Activated CD4-positive, CD25-positive, alpha-beta regulatory T cell treated with anti-CD3 and anti-CD28 coated beads, Interleukin-2, amount 50 U/mL, for 16 hours (primary cell): Measurements from ENCODE around the gene GLCCI1.
"Not testable (repeated sequence)": the region's sequence is repeated elsewhere in the genome, so short reads cannot be mapped to it uniquely, and the experiment has no call there.

Source experiments
- DNase-seq: peaks from one replicate; pipeline ENCODE4 v3.0.0-alpha.2; 2020; ENCODE audit warnings: low read depth, low spot score

Gene GLCCI1

DNA sequence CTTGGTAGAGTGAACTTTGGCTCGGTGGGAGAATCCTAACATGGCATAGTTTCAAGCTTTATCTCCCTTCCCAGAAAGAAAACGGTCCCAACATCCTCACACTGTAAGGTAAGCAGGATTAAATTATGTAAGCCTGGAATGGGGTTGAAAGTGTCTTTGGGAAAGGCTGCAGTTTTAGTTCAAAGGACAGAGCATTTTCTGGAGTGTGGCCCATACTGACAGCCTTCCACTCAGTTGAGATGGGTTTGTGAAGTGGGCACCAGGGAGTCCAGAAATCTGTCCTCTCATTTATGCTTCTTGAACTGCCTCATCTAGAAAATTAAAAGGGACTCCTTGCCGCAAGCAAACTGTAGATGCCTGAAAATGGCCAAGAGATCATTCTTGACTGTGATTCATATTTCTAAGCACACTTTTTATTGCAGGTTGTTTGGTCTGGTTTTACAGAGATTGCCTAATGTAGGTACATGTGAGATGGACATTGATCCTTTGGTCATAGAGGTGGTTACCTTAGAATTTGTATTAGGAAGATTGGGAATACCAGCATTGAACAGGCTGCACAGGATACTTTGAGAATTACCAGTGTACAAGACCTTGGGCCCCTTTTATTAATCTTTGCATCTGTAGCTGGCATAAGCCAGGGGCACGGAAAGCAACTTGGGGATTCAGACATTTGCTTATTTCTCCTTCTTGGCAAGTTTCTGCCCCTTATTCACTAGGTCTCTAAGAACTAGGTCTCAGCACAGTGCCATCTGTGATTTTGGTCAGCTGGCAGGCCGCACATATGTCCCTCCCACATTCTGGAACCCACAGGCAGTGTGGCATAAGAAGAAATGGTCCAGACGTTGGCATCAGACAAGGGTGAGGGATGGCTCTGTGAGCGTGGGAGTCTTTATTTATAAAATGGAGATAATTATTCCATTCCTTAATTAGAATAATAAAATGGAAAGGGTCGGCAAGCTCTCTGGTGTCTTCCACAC lies 125.9 kb downstream of the GLCCI1 start:
- DNase-seq = no peak

DNA sequence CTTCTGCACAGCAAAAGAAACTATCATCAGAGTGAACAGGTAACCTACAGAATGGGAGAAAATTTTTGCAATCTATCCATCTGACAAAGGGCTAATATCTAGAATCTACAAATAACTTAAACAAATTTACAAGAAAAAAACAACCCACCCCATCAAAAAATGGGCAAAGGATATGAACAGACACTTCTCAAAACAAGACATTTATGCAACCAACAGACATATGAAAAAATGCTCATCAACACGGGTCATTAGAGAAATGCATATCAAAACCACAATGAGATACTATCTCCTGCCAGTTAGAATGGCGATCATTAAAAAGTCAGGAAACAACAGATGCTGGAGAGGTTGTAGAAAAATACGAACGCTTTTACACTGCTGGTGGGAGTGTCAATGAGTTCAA lies 132.7 kb downstream of the GLCCI1 start:
- not testable (repeated sequence) for DNase-seq

DNA sequence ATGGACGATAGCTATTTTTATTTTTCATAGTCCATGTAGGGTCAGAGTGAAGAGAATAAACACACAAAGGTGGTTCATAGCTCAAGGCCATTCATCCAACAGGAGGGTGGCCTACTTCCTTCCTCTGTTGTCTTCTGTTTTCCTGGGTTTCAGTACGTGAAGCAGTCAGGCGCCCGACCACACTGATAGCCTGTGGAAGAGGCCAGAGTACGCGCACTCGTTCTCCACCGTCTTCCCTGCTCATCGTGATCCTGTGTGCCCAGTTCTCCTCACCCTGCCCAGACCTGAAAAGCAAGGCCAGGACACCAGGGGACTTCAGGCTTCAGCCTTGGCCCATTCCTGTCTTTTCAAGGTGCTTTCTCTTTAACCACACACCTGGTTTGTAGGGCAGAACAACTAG lies 134.7 kb downstream of the GLCCI1 start:
- no peak for DNase-seq

DNA sequence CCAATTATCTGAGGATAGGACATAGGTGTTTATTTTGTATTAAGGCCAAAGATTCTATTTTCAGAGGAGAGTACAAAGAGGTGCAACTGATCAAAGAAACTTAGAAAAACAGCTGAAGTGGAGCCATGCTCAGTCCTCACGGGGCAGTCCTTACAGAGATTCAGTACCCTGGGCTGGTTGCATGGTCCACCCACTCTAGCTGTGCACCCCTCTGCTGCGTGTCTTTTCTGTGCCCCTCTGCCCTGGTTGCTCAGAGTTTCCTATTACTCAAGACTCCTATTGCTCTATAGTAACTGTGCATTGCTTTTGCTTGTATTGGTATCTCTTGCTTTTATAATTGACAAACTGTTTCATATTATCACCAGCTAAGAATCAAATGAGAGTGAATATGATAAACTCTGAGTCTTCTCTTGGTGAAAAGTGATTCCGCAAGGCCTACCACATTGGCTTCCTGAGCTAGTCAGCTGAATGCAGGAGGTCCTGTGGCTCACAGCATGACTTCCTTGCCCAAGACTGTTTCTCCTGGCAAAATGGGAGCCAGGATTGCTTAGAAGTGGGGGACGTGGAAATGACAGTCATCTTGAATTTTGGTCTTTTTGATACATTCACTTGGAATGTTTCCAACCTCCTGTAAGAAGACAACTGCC lies 137.0 kb downstream of the GLCCI1 start:
- DNase-seq = no peak

DNA sequence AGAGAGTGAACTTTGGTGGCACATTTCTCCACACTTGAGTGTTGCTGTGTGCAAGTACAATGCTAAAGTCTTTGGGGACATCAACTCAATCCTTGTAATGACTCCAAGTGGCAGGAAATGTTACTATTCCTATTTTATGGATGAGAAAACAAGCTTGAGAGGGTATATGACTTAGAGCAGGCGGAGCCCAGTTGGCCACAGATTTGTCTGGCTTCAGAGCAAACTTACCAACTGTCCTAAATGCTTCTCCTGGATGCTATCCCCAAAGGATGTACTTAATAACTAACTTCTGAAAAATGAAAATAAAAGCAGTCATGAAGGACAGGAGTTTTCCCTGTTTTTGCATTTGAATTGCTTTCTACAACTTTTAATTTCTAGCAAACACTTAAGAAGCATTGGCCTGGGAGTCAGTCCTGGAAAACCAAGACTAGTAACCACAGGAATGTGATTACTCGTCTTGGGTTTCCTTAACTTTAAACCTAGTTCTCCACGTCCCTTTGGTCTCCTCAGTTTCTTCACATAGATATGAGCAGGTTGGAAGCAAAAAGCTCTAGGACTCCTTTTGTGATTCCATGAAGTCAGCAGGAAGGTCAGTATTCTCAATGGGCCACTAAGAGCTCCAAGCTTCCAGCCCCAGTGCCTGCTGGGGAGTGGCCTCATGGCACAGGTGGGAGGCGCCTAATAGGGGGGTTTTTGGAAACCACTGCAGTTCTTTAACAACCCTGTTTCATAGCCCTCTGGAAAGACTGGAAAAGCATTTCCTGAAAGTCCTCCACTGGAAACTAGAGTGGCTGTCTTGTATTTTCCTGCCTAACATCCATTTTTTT lies 140.8 kb downstream of the GLCCI1 start:
- DNase-seq = no peak

DNA sequence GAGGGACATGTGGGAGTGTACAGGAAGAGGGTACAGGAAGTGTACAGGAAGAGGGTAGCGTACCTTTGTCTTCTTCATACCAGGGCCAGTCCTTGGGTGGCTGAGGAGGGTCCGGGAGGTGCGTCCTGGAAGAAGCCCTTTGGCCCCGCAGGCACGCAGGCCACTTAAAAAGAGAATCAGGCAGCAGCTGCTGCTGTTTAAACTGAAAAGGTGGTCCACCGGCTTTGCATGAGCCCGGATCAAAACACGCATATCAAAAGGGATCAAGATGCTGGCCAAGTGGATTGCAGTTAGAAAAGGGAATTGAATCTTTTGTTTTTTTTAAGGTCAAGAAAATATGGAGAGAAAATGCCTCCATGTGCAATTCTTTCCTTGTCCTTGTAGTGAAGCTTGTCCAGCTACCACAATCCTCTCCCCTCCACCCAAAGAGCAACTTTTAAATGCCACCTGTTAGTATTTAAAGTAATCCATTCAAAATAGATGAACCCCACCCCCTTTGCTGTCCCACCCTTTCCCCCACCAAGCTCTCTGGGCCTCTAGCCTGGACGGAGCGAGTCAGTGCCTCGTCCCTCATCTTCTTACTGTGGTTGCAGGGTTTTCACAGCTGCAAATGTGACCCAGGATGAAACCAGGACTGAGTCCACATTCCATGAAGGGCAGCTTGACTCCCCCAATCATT lies 142.8 kb downstream of the GLCCI1 start:
- DNase-seq = no peak

DNA sequence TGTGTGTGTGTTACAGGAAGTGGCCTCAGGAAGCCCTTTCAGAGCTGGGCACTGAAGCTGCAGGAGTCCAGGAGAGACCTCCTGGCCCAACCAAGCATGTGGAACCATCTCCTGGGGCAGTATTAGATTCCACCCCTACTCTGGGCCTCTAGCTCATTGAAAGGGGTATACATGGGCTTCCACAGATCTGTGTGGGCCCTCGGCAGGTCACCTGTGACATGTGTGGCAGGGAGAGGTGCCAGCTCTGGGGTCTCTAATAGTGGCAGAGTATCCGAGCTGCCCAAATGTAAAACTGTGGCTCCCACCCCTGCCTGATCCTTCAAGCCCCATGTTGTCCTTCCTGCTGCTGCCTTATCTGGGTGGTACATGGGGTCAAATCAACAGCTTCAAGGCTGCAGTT lies 144.1 kb downstream of the GLCCI1 start:
- no peak for DNase-seq

DNA sequence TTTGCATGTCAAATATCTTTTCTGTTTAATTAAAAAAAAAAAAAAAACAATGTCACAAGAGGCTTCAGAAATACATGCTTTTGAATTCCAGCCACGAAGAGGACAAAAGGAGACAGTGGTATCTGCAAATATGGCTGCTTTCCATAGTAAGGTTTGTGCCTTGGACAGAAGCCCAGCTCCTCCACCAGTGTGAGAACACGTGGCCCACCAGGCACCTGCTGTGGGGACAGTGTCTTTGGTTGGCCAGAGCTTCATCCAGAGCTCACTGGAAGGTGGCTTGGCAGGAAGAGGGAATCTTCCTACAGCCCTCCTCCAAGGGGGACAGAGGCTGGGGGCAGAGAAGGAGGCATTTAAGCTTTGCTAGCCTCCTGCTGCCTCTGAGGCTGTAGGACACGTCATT lies 144.6 kb downstream of the GLCCI1 start:
- no peak for DNase-seq

DNA sequence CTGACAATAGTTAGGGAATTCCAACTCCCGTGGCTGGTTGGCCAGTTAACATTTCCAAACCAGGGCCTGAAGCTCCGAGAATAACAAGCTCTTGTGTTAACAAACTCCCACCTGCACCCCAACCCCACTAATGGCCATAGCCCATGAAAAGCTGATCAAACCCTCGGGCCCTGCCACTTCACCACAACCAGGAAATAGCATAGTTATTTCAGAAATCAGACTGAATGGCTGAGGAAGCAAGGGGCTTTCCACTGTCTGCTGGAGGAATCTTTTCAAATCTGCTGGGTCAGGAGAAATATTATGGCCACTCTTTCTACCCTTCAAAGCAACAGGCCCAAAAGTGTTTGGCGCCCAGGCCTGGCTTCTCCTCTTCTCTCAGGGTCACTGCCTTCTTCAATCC lies 145.6 kb downstream of the GLCCI1 start:
- no peak for DNase-seq

DNA sequence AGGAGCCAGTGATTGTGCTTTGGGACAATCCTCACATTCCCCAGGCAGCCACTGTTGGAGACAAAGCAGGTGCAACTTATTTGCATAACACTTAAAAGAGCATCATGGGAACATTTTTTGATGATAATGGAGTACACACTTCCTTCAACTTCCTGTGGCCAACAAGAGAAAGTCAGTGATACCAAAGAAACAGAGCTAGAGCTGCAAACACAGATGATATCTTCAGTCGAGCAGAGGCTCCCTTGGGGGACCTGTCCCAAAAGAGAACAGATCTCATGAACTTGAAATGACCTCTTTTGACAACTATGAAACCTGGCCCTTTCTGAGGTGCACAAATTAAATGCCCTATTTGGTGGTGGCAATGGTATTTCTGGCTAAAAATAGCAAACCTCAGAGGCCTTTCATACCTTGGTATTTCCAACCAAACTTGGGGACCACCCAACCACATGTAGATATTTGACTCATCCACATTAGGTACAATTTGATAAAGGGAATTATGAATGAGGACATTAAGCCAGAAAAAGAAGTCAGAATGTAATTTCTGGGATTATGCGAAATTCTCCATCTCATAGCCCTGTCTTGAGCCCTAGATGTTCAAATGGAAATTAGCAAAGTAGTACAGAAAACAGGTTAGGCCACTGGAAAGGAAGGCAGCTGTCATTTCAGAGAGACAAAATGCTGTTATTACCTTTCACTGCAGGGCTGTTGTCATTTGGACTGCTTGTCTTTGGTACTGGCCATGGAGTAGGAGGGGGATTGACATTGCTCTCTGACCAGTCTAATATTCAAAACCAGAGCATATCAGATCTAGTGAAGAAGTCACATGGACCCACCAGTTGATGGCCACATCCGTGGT lies 147.2 kb downstream of the GLCCI1 start:
- no peak for DNase-seq

DNA sequence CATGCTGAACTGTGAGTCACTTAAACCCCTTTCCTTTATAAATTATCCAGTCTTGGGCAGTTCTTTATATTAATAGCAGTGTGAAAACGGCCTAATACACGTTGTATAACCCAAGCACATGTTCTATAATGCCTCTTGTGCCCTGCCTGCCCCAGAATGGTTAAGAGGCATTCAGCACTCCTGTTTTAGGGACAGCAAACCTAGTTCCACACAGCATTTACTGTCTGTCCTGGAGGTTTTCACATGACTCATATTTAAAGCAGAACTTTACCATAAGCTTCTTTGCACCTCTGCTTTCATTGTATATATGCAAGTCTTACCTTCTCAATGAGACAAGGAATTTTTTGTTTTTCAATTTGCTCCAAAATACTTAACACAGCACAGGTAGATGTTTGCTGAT lies 148.6 kb downstream of the GLCCI1 start:
- no peak for DNase-seq

DNA sequence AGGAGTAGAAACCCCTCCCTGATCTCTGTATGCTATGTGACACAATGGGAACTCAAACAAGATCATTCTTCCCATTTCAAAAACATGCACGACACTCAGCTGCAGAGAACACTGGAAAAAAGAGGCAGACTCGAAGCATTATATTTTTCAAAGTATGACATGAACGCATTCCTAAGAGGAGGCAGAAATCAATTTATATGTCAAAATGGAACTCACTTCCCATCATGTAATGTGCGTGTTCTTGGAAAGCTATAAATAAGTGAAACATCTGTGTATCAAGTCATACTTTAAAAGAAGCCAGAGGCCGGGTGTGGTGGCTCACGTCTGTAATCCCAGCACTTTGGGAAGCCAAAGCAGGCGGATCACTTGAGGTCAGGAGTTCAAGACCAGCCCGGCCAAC lies 150.7 kb downstream of the GLCCI1 start:
- no peak for DNase-seq

DNA sequence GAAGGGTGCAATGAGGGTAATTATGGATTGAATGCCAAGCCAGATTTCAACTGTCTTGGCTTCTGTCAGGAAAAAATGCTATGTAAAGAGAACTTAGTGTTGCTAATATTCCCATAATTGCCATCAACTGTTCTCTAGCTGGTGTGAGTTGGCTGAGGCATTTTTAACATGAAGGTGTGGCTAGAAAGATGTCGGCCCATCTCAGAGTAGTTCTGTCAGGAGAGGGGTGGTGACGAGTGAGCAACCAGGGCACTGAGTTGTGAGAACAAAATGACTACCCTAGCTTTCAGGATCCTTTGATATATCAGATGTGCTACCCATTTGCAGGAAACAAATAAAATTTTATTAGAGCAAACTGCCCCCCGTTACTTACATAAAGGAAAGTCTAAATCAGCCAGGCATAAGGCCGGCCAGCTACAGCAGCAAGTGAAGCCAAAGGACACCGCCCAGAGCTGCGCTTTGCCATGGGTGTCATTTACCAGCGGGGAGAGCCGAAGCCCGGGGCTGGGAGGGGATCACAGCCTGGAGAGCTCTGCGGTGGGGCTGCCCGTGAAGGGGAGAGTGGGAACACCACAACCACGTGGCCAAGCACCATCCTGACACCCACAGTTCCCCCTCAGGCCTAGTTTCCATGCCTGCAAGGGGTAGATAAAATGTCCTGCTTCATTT lies 151.9 kb downstream of the GLCCI1 start:
- no peak for DNase-seq

DNA sequence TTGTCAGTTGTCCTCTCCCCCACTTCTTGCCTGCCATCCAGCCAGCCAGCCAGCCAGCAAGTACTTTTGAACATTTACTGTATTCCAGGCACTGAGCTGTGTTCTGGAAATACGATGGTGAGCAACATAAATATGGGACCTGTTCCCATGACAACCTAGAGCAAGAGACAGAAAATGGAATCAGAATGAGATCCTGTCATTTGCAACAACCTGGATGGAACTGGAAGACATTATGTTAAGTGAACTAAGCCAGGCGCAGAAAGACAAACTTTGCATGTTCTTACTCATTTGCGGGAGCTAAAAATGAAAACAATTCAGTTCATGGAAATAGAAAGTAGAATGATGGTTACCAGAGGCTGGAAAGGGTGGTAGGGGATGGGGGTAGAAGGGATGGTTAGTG lies 152.6 kb downstream of the GLCCI1 start:
- no peak for DNase-seq

DNA sequence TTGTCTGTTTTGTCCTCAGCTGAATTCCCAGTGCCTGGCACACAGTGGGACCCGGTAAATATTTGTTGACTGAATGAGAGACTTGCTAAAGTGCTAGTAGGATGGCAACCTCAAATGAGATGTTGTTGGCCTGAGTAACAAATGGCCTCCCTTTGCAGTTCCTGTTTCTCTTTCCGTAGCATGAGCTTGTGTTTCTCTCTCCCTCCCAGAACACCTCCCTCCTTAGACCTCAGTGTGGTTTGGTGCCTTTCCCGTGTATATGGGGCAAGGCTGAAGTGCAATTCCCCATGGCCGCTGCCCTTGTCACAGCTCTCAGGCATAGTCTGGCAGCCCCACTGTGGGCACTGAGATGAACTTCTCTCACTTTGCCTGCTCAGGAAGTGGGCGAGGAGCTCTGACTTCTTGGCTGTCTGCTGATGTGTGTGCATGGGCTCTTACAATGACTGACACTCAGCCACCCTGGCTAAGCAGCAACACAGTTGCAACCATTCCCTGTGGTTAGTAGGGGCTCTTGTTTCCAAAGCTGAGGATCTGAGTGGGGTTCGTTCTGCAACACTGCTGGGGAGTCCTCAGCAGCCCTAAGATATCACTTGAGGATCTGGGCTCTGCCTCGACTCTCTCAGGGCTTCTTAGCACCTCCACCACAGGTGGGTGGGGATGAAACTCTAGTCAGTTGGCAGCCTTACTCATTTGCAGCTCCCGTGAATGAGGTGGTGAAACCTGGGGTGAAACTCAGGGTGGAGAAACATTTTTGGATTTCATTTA lies 157.3 kb downstream of the GLCCI1 start:
- peak; percentile 55 for DNase-seq

DNA sequence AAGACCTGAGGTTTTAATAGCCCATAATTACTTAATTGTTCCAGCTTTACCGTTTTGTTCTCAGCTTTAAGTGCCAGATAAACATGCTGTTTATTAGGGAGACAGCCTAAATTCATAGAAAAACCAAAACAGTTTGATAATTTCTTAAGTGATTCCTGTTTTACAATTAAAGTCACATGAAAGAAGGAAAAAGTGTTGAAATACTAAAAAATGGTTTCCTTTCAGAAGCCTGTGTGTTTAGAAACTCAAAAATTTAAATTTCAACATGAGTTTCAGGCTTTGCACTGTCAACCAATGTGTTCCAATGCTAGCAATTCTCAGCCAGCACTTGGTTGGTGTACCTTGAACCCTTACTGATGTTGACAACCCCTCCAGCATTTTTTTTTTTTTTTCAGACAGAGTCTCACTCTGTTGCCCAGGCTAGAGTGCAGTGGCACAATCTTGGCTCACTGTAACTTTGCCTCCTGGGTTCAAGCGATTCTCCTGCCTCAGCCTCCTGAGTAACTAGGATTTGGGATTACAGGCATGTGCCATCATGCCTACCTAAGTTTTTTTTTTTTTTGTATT lies 158.1 kb downstream of the GLCCI1 start:
- no peak for DNase-seq

DNA sequence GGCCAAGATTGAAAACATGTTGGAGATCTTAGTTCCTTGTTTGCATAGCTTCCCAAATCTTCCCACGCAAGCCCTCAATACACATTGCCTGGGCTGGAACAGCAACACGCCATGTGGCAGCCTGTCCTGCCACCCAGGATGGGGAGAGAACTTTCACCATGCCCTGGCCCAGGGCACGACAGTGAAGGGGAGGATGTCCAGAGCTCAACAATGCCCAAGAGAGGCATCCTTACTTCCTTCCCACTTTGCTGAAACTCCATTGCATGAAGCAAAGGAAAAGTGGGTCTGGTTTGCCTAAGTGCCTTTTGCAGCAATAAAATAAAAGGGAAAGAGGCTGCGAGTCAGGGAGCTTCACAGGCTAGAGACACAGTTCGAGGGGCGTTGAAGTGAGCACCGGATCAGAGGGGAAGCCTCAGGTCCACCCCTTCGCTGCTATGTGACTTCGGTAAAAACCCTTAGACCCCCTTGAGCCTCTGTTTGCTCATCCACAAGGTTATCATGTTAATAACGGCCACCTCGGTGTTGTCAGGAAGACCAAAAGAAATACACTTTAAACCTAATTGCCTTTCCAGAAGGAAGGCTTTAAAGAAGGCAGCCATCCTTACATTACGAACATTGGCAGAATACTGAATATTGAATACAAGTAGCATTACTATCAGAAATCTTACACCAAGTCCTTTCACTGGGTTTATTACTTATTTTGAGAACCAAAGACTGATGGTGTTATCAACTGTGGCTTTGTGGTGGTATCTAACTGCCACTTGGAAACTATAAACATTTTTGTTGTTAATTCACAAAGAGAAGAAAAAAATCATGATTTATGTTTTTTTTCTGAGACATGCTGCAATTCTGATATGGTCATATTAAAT lies 160.1 kb downstream of the GLCCI1 start:
- DNase-seq = no peak

DNA sequence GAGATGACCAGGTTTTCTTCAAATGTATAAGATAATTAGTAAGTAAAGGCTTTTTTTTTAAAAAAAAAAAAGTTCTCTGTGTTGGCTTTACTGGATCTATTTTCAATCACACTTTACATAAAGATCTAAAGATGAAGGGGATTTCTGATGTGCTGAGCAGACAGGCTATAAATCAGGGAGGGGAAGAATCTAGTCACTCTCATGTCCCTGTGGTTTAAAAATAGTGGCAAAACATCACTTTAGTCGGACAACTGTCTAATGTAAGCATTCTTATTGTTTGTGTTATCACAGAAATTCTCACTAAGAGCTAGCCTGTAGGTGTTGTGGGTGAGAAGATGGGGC lies 160.7 kb downstream of the GLCCI1 start:
- no peak for DNase-seq
